ENCODE measurements around the gene KCNH1.

Gene KCNH1

GRCh38 chr1:210841926-210842625, 291.9 kb downstream of the KCNH1 start:
- TF ChIP-seq, protein P1, sequence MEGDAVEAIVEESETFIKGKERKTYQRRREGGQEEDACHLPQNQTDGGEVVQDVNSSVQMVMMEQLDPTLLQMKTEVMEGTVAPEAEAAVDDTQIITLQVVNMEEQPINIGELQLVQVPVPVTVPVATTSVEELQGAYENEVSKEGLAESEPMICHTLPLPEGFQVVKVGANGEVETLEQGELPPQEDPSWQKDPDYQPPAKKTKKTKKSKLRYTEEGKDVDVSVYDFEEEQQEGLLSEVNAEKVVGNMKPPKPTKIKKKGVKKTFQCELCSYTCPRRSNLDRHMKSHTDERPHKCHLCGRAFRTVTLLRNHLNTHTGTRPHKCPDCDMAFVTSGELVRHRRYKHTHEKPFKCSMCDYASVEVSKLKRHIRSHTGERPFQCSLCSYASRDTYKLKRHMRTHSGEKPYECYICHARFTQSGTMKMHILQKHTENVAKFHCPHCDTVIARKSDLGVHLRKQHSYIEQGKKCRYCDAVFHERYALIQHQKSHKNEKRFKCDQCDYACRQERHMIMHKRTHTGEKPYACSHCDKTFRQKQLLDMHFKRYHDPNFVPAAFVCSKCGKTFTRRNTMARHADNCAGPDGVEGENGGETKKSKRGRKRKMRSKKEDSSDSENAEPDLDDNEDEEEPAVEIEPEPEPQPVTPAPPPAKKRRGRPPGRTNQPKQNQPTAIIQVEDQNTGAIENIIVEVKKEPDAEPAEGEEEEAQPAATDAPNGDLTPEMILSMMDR (IDR thresholded peaks at IDR 0.05; ENCODE audit: low read depth, low read length) = no peak
- DNase-seq (ENCODE audit: extremely low read depth, low read depth) = no peak

GRCh38 chr1:210830034-210831028, 303.6 kb downstream of the KCNH1 start:
- DNase-seq (ENCODE audit: extremely low read depth, low read depth) = no peak
- TF ChIP-seq, protein P1 (IDR thresholded peaks at IDR 0.05; ENCODE audit: low read depth, low read length) = no peak

DNA sequence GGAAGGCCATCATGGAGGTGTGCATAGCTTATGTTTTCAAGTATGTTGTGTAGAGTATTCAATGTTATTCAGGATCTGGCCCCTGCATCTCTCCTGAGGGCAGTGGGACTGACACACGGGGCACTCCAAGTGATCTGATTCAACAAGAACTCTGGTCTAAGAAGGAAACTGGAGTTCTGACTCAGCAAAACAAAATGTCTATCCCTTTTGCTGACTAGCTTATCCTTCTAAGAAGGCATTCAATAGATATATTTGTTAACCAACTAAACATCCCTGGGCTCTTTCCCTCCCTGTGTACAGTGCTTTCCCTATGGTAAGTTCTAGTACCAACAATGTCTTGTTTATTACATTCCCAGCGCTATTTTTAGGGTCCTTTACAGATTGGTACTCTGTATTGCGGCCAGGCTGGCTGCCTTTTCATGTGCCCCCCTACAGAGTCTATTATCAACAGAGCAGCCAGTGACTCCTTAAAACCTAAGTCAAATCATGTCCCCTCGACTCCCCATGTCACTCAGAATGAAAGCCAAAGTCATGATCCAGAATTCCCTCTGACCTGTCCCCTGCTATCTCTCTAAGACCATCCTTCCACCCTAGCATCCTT, 304.9 kb downstream of the KCNH1 start:
- DNase-seq (ENCODE audit: extremely low read depth, low read depth) = no peak
- TF ChIP-seq, protein P1 (IDR thresholded peaks at IDR 0.05; ENCODE audit: low read depth, low read length) = no peak

GRCh38 chr1:210827481-210827880, 306.5 kb downstream of the KCNH1 start:
- no peak for DNase-seq (ENCODE audit: extremely low read depth, low read depth)
- TF ChIP-seq, protein P1 (IDR thresholded peaks at IDR 0.05; ENCODE audit: low read depth, low read length) = no peak

GRCh38 chr1:210826686-210827085, 307.3 kb downstream of the KCNH1 start:
- TF ChIP-seq, protein P1 (IDR thresholded peaks at IDR 0.05; ENCODE audit: low read depth, low read length) = no peak
- no peak for DNase-seq (ENCODE audit: extremely low read depth, low read depth)

DNA sequence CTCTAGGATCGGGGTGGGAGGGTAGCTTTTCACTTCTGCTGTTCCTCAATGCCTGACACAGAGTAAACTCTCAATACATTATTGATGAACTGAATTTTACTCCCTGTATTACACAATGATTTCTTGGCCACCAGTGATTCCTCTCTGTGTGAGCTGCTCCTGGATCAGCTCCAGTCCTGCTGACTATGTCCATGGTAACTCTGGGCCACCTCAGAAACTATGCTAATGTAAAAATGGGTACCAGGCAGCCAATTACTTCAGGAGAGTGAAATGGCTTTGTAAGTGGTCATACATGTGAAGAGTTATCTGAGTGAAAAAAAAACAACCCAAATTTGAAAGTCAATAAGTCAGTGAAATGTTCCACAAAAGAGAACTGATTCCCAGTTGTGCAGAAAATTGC, 311.0 kb downstream of the KCNH1 start:
- no peak for DNase-seq (ENCODE audit: extremely low read depth, low read depth)
- TF ChIP-seq, protein P1 (IDR thresholded peaks at IDR 0.05; ENCODE audit: low read depth, low read length) = no peak

Data from AG09319 (cell line).